ENCODE results near the gene VCAN.

The VCAN gene

DNA sequence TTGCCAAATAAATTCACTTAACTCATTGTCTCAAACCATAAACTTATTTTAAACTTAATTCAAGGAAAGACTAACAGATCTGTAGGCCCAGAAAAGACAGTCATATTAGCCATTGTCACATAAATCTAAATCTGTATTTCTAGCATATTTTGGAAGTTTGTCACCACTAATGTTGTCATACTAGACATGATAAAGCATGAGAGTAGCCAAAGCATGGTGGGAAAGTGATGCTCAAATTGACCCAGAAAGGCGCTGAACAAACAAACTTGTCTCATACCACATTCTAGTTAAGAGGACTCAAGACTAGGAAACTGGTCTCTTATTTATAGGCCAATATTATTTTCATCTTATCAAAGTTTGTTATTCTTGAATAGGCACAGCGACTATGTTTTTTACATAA, 99.4 kb downstream of the VCAN start:
- no peak for DNase-seq

DNA sequence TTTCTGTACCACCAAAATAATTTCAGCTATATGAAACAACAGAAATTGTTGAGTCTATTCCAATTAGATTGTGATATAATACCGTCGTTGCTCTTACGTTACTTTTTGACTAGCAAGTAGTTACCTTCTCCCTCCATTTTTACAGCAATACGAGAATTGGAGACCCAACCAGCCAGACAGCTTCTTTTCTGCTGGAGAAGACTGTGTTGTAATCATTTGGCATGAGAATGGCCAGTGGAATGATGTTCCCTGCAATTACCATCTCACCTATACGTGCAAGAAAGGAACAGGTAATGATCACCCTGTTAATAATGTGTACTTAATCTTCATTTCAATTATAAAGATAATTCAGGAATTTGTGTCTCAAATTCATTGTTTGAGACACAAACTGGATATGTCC, 100.7 kb downstream of the VCAN start:
- DNase-seq: no peak

DNA sequence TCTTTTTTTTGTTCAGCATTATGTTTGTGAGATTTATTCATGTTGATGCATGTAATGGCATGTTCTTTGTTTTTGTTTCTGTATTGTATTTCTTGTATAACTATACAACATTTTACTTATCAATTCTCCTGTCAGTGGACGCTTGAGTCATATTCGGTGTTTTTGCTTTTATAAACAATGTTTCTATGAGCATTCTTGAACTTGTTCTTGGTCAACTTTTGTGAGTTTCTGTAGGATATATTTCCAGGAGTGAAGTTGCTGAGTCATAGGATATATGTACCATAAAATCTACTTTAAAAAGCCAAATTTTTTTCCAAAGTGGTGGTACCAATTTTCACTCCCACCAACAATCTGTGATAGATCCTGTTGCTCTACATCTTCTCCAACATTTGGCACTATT, 104.8 kb downstream of the VCAN start:
- no peak for DNase-seq

DNA sequence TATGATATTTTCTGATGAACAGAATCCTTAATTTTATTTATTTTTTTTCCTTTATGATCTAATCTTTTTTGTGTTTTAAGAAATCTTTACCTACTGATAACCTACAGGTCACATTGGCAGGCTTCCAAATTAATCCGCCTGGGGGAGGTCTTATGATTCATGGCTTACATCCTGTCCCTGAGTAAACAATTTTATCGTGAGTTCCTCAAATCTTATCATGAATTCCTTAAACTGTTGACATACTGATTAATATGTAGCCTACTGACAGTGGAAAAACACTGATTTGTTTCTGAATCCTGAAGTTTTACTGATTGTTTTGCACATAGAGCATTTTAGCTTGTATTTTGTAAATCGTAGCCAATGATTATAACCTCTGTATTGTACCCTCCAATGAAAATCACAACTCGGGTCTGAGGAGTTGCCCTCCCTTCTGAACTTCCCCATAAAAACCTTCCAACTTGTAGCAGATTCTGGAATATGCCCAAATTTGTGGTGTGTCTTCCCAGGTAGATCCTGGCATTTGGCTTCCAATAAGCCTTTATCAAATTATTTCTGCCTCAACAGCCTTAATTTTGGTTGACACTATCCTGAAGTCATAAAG, 105.6 kb downstream of the VCAN start:
- DNase-seq: no peak

DNA sequence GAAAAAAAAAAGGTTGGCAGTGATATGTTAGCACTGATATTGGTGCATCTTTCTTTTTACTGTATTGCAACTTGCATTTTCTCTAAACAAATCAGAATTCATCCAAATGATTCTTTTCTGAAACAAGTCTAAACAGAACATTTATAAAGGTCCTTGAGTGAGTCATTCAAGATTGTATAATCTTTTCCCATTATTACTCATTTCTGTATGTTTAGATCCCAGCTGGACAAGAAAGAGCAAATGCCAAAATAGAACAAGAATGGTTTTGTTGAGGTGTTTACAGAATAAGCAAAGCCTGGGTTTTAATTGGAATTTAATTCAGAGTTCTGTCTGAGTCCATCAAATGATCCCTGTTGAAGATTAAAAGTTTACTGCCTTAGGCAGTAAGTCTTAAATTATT, 112.3 kb downstream of the VCAN start:
- DNase-seq: no peak

DNA sequence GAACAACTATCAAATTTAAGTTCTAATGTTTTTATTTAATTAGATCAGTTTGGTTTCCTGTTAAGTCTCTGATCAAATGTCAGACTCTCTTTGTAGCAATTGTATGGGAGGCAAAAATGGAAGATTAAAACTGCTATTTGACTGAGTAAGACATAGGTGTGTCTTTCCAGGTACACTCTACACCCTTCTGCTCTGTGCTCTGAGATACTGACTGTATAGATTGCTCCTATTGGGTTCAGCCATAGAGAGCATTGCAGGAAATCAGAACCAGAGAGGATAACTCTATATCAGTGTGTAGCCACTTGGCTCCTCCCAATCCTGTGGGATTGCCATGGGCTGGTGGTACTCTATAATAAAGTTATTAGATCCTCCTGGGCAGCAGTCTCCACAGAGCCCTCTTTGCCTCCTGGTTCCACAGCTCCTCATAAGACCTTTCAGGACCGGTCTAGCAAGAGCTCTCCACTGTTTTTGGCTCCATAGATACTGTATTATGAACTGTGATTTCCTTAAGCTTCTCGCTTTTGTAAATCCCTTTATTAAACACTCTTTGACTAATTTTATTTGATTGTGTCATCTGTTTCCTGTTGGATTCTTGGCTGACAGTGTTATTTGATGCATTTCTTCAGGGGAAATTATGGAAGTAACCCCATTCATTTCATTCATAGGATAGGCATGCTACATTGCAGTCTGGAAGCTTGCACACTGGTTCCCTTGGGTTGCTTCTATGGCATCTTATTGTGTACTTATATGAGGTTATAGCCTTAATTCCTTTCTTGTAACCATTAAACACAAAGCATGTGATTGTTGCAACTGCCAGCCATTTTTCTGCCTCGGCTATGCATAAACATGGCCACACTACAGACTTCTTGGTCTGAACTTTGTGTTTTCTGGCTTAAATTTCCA, 115.6 kb downstream of the VCAN start:
- DNase-seq: no peak

DNA sequence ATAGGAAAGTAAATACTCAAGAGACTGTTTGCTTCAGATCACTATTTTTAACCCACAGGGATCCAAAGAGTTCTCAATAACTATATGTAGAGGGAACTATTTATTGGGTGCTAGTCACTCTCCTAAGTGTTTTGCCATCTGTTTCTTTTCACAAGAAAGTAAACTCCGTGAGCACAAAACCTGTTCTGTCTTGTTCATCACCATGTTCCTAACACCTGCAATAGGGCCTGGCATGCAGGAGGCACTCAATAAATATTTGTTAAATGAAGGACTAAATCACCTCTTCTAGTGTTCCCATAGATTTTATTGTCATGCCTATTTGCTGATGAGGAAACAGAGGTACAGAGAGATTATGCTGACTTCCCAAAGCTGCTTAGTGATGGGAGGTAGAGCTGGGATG, 118.2 kb downstream of the VCAN start:
- no peak for DNase-seq

DNA sequence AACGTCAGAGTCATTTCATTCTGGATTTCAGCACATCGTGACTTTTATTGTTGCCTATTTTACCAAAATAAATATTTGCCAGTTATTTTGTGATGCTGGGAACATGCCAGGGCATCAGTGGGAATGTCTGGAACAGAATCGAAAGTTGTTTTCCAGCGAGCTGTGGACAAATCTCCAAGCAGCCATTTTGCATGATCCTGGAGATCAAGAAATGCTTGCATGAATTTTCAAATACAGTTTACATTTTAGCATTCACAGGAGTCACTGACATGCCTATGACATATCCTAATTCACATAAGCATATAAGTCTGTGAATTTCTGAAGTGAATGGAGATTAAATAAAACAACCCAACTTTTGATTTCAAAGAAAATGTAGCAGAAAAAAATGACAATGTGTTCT, 119.4 kb downstream of the VCAN start:
- DNase-seq: no peak

DNA sequence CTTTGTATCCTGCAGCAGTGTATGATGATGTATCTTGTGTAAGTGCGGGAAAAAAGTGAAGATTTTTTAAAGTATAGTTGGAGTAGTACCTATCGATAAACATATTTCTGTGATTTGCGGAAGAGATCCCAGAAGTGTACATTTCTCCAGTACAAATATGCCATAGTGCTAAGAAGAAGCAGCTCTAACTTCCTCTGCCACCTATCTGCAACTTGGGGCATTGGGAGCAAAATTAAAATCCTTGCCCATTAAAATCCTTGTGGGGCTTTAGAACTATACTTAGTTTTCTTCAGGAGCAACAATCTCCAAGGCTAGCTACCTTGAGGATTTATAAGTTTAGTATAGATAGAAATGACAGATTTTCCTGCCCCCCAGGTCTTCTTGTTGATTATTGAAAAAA, 123.7 kb downstream of the VCAN start:
- no peak for DNase-seq

DNA sequence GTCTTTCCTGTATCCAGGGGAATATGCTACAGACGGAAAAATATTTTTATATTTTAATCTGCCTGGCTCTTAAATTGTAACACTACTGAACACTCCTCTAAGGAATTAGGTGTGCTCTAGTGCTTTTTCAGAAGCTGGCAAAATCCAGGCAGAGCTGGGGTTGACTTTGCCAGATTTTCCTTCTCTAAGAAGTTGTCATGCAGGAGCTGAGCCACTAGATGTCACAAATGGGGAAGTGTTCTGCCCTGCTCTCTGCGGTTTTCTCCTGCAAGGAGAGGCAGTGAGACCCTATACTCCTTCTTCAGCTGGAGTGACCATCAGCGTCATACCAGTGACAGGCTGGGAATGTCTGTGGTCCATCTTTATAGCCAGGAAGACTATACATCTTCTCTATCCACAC, 136.6 kb downstream of the VCAN start:
- peak; percentile 38 for DNase-seq

DNA sequence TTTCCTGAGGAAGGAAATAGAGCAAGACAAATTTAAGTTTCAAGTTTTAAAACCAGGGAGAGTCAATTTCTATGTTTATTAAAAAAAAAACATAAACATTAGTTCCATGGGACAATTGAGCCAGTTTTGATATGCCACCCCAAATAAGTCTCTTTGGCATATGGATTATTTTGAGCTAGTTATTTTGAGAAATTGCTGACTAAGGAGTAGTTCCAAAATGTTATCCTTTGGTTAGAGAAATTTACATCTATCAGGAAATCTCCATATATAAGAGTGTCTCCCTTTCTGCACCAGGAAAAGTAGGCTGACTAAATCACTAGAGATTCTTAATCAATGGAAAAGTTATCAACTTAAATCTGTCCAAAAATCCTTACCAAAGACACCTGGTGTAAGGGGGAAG, 143.3 kb downstream of the VCAN start:
- DNase-seq: no peak

DNA sequence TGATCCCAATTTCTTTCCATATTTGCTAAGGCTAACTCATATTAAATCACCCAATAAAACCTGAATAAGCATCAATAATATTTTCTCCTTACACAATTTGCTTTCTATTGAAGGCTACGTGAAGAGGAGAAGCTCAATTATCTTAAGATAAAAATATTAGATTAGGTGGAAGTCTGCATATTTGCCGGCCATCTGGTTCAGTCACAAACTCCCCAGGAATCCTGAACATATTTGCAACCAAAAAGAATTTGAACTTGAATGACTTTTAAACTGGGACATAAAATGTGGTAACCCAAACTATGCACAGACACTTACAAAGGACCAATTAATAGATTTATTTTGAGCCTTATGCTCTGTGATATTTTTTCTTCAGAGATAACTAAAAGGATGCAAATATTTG, 156.8 kb downstream of the VCAN start:
- no peak for DNase-seq

All from retina (tissue), 1 donor.